ENCODE measurements around the gene CHSY3. TPM values are rescaled to one million over a fixed set of nuclear protein-coding genes. Genes with fewer than 3 reads are reported as not detected.

CHSY3 gene
- total RNA-seq, 1 donor from 2014 or later, result not detected

GRCh38 chr5:130227699-130228098 lies 323.4 kb downstream of the CHSY3 start:
- H3K27ac Mint-ChIP-seq (ENCODE audit: unreplicated experiment), result no peak overlapping the region
- H3K4me3 Mint-ChIP-seq (ENCODE audit: unreplicated experiment), result no peak overlapping the region
- no peak for TF ChIP-seq CTCF (IDR thresholded peaks at IDR 0.05; ENCODE audit: partially characterized antibody, unreplicated experiment)
- DNase-seq, result no peak
- no peaks in the 10 kb centered on the region for H3K27me3 Mint-ChIP-seq (ENCODE audit: unreplicated experiment)
- no peaks in the 10 kb centered on the region for H3K4me1 Mint-ChIP-seq (ENCODE audit: low read depth, unreplicated experiment)
- no peaks in the 10 kb centered on the region for H3K9me3 Mint-ChIP-seq (ENCODE audit: unreplicated experiment)
- H3K36me3 Mint-ChIP-seq (ENCODE audit: unreplicated experiment), result no peaks in the 10 kb centered on the region

GRCh38 chr5:130231786-130232185 lies 327.5 kb downstream of the CHSY3 start:
- no peak for DNase-seq
- Mint-ChIP-seq H3K27me3 (ENCODE audit: unreplicated experiment) (no peaks in the 10 kb centered on the region), H3K4me1 (ENCODE audit: low read depth, unreplicated experiment) (no peaks in the 10 kb centered on the region), H3K4me3 (ENCODE audit: unreplicated experiment) (no peak overlapping the region), H3K9me3 (ENCODE audit: unreplicated experiment) (no peaks in the 10 kb centered on the region), H3K36me3 (ENCODE audit: unreplicated experiment) (no peaks in the 10 kb centered on the region), H3K27ac (ENCODE audit: unreplicated experiment) (no peak overlapping the region)
- TF ChIP-seq CTCF (IDR thresholded peaks at IDR 0.05; ENCODE audit: partially characterized antibody, unreplicated experiment), result no peak

GRCh38 chr5:130234816-130235215 lies 330.6 kb downstream of the CHSY3 start:
- no peaks in the 10 kb centered on the region for H3K4me1 Mint-ChIP-seq (ENCODE audit: low read depth, unreplicated experiment)
- DNase-seq, result no peak
- no peaks in the 10 kb centered on the region for H3K36me3 Mint-ChIP-seq (ENCODE audit: unreplicated experiment)
- H3K27me3 Mint-ChIP-seq (ENCODE audit: unreplicated experiment), result no peaks in the 10 kb centered on the region
- no peak for TF ChIP-seq CTCF (IDR thresholded peaks at IDR 0.05; ENCODE audit: partially characterized antibody, unreplicated experiment)
- no peak overlapping the region for H3K27ac Mint-ChIP-seq (ENCODE audit: unreplicated experiment)
- H3K4me3 Mint-ChIP-seq (ENCODE audit: unreplicated experiment), result no peak overlapping the region
- no peaks in the 10 kb centered on the region for H3K9me3 Mint-ChIP-seq (ENCODE audit: unreplicated experiment)

Other genes with a start within 250 kb of the CHSY3 start
- gene MINAR2, start 156.4 kb upstream of the CHSY3 start, total RNA-seq (ENCODE audit: unreplicated experiment), result 0.34 TPM